ENCODE results near the gene IGFBP4.

IGFBP4 gene

DNA sequence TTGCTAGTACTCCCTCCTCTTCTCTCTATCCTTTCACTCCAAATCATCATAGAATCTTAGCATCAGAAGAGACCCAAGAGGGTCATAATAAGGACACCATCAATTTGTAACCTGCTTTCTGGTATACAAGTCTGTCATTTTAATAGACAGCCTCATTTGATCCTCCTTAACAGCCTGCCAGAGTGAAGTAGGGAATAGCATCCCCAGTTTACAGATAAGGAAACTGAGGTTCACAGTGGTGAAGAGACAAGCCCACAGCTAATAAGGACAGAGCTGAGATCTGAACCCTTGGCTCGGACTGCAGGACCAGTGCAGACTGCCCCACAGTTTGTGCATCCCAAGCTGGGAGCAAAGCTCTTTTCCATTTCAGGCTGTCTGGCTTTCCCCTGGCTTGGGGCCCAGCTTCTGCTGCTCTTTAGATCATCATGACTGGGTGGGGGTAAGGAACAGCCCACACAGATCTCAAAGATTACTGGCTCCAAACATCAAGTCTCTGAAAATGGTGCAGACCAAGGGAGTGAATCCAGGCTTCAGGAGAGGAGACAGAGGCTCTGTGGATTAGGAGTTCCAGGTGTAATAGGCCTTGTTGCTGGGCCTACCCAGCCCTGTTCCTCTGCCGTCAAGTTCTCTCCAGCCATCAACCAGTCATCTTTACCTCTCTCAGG, 10.3 kb upstream of the IGFBP4 start:
- no peak for DNase-seq

DNA sequence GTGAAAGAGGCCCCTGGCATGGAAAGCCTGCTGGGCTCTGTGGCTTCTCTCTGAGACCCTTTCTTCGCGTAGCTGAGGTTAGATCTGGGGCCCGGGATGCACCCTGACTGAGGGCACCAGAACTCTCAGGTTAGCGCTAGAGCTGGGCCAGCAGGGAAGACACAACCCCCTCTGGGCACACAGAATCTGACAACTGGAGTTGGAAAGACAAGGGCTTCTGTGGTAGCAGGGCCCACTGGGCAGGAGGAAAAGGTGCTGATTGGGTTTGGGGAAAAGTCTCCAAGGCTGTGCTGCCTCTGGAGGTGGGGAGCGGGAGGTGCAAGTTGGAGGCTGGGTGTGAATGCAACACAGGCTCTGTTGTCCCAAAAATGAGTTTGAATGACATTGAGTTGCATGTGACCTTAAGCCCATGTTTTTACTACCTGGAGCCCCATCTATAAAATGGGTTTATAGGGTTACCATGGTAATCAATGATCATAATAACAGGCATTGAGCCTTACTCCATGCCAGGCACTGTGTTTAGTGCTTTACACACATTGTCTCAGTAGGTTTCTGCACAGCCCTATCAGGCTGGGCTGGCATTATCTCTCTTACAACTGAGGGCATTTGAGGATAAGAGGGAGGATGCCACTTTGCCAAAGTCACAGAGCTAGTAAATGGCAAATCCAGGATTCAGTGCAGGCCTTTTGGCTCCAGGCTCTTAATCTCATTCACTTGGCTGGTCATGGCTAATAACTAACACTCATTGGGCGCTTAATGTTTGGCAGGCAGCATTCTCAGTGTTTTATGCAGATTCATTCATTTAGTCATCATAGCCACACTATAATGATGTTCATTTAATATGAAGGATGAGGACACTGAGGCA, 9.5 kb upstream of the IGFBP4 start:
- DNase-seq = no peak

DNA sequence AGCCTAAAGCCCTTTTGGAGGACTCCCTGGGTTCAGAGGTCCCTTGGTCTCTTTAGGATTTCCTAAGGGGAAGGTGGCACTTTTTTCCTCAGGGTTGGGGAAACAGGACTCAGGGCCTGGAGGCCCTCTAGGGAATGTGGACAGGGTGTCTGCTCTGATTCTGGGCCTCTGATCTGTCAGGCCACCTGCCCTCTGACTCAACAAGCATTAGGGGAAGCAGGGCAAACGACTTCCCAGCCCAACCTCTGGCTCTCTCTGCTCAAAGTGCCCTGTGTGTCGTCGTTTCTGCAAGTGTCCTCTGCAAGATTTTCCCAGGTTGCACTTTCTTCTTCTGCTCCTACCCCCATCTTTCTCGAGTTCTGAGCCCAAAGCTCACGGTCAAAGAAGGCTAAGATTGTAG, 6.6 kb upstream of the IGFBP4 start:
- no peak for DNase-seq

DNA sequence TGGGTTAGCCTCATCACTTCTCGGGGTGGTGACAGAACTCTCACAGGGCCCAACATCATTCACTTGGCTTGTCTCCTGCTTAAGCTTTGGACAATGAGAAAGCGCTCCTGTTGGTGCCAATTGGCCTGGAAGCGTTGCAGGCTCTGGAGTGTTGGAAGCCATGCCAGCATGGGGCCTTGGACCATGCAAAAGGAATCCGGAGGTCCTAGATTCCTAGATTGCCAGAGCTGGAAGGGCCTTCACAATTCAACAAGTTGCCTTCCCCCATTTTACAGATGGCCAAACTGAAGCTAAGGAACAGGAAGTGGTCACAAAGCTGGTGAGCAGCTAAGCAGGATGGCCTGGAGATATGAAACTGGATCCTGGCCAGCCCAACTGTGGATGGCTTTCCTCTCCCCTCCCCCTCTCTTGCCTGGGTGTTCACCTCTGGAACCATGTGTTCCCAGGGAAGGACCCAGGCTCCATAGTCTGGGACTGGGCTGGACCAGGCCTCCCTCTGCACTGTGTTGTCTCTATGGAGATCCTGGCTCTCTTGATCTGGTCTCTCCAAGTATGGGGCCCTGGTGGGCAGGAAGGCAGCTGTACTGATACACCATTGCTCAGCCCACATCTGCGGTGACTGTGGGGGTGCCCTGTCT, 6.0 kb upstream of the IGFBP4 start:
- DNase-seq = no peak

DNA sequence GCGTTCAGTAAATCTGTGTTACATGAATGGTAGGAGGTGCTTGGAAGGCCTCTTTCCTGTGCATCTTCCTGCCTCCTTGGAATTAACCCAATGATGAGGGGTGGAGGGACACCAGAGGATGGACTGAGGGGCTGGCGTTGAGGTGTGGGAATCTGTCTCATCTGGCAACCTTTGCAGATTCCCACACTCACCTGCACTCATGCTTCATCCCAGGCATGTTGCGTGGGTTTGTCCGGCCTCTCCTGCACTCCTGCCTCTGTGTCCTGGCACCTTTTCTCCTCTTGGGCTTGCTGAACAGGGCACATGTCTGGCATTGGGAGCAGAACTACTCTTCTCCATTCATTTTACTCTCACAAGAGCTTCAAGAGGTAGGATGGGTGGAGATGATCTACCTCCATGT, 3.1 kb upstream of the IGFBP4 start:
- DNase-seq = no peak

DNA sequence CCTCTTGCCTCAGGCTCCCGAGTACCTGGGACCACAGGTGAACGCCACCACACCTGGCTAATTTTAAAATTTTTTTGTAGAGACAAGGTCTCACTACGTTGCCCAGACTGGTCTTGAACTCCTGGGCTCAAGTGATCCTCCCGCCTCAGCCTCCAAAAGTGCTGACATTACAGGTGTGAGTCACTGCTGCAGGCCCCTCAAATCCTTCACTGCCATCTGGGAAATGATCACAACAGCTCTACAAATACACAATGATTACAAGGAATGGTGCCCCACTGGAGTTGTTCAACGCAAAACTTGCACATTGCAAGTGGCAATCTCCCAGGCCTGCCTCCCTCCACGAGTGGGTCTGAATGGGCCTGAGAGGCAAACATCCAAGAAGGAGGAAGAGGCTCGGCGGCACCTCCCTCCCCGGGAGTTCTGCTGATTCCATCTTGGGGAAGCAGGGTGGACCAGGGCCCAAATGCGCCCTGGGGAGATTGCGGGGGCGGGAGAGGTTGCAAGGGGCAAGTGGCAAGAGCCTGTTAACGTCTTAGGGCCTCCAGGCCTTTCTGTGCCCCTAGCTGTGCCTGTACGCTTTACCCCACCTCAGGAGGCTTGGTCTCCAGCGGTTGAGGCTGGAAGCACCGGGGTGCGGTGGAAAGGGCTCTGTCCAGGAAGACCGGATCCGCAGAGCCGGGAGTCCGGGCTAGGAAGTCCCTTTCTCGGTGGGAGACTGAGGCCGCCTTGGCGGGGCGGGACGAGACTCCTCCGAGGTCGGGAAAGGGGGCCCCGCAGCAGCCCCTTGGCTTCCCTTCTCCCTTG, 656 bp upstream of the IGFBP4 start:
- no peak for DNase-seq

DNA sequence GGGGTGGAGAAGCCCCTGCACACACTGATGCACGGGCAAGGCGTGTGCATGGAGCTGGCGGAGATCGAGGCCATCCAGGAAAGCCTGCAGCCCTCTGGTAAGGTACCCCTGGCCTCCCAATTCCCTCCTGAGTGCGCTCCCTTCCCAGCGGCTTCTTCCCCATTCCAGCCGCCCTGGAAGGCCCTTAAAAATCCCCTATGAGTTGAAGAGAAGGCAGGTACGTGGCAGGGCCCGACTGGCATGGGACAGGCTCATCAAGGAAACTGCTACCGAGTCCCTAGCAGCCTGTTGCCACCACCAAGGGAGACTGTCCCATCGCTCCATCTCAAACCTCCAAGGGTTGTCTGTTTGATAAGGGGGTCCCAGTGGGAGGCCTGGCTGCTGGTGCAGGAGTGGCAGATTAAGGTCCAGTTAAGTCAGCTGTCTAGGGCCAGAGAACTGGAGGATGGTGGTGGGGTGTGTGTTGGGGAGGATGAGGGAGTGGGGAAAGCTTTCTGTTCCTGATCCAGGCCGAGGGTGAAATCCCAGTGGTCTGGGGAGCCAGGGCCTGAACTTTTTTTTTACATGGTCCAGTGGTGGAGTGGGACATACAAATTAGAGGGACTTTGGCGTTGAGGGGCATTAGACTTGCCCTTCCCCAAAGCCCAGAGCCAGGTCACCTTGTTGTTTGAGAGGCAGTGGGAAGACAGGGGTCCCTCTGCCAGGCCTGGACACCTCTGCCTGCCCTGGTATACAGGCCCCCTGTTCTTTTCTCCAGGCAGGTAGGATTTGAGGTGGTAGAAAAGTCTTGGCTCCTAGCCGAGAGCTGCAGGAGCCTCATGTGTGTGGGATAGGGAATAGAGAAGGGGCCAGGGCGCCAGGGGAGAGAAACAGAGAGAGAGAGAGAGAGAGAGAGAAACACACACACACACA, 994 bp downstream of the IGFBP4 start:
- no peak for DNase-seq

DNA sequence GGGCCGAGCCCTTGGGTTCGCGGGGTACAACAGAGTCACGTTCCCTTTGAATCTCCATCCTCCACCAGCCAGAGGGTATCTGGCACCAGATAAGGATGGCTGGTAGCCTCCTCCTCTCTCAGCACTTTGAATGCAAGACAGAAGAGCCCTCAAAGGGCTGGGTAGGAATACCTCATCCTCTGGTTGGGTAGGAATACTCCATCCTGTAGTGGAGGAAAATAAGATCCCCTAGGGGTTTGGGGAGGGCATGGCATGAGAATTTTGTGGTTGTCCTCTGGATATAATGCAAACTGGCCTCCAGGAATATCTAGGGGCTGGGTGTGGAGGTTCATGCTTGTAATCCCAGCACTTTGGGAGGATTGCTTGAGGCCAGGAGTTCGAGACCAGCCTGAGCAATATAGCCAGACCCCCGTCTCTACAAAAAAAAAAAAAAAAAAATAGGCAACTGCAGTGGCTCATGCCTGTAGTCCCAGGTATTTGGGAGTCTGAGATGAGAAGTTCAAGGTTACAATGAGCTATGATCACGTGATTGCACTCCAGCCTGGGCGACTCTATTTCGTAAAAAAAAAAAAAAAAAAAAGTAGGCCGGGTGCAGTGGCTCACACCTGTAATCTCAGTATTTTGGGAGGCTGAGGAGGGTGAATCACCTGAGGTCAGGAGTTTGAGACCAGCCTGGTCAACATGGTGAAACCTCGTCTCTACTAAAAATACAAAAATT, 2.7 kb downstream of the IGFBP4 start:
- DNase-seq = no peak

DNA sequence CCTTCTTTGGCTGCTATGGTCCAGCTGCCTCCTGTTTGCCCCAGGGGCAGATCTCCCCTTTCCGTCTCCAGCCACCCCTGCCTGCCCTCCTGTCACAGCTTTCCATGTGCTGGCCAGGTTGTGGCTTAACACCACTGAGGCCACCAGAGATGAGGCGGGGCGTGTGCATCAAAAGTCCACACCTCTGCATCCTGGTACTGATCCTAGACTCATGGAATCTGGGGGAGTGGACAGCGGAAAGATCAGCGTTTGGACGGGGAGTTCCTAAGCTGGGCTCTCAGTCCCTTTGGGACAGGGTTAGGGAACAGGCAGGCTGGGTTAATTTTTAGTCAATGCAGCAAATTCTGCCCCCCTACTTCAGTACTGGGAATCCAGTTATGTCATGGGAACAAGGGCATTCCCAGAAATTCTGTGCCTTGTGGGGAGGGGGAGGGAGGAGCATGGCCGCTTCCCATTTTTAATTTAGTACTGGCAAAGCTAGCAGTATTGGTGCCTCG, 3.9 kb downstream of the IGFBP4 start:
- no peak for DNase-seq

DNA sequence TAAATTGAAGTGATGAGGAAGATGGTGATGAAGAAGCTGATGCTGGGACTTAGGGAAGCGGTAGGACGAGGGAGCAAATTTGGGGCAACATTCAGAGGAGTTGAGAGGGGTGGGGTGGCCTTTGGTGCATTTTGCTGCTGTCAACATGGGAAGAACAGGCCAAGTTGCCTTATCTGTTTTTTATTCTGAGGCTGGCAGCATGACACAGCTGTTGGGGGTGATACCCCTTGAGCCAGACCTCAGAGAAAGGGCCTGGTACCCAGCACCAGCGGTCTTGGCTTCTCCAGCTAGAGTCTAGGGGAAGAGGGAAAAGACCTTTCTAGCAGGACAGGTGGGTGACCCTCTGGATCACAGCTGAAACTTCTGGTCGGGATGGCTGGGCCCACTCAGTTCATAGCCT, 4.6 kb downstream of the IGFBP4 start:
- DNase-seq = no peak

DNA sequence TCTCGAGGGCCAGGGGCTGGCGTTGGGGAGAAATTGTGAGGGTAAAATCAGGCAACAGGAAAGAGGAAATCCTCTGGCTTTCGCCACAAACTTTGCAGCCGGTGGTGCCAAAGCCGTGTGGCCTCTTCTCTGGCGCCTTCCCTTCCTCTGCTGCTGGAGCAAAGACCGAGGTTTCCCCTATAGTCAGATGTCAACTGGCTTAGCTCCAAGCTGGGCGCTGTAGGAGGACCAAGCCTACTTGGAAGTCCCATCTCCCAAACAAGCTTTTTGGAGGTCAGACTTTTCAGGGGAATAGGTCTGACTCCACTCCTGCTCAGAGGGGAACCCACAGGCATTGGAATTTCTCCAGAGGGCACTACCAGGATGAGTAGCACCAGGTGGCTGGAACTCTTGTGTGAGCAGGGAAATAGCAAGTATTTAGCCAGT, 5.0 kb downstream of the IGFBP4 start:
- no peak for DNase-seq

DNA sequence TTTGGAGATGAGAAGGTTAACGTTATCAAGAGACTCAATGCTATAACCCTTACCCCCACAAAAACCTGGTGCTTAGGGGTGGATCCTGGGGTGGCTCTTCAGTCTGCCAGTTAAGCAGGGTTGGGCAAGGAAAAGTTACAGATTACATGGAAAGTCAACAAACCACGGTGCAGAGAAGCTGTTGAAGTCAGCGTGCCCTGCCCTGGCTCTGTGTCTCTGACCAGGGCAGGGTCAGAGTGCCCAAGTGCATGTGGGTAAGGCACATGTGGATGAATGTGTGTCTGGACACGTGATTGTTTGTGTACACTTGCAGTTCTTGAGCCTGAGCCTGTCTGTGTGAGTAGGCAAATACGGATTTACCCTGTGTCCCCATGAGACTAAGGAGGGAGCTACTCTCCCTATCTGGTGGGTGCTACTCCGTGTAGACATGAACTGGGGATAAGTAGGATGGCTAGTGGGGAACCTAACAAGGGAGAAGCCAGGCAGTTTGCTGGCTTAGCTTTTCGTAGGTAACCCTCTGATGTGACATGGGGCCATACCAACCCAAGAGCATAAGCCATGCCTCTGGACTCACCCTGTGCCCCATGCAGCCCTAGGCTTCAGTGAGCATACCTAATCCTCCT, 5.5 kb downstream of the IGFBP4 start:
- DNase-seq = no peak

DNA sequence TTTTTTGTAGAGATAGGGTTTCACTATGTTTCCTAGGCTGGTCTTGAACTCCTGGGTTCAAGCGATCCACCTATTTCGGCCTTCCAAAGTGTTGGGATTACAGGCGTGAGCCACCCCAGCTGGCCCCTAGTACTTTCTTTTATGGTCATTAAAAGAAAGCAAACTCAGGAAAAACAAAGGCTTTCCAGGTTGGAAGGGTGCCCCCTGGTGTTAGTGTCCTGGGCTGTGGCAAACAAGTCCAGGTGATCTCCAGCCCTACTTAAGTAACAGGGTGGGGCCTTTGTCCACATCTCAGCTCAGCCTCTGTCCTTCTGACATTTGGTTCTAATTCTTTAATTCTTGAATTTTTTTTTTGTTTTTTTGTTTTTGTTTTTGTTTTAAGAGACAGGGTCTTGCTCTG, 6.9 kb downstream of the IGFBP4 start:
- no peak for DNase-seq

DNA sequence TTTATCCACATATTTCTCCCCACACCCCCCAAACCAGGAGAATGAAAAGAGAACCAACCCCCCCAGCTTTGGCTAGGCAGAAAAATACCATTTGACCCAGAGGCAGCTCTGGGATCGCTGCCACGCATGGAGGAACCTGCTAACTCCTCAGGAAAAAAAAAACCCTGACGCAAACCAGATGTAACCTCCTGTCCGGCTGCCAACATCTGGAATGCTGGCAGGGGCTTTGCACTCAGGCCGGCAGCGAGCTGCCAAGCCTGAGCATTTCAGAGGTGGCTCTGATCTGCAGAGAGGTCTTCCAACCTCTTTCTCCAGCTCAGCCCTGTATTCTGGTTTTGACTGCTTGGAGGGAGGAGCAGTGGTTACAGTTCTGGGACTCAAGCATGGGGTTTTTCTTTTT, 8.2 kb downstream of the IGFBP4 start:
- no peak for DNase-seq

DNA sequence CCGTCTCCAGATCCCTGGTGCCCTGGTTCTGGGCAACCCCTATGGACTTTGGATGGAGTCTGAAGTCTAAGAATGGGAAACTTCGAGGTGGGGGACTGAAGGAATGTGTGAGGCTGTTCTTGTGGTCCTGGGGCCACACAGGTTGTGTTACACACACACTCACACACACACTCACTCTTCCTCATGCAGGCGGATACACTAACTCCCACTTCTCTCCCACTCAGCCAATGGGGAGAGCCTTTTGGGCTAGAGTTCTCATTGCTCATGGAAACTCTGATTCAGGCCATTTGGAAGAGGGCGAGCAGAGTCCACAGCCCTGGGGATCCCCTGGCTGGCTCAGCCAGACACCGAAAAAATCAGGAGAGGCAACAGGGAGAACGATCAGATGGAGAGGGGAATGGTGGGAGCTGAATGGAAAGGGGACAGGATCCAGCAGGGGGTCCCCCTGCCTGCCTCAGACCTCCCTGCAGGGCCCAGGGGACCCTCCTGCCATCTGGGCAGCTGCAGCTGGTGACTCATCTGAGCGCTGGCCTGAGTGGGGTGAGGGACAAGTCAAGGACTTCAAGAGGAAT, 9.1 kb downstream of the IGFBP4 start:
- no peak for DNase-seq

DNA sequence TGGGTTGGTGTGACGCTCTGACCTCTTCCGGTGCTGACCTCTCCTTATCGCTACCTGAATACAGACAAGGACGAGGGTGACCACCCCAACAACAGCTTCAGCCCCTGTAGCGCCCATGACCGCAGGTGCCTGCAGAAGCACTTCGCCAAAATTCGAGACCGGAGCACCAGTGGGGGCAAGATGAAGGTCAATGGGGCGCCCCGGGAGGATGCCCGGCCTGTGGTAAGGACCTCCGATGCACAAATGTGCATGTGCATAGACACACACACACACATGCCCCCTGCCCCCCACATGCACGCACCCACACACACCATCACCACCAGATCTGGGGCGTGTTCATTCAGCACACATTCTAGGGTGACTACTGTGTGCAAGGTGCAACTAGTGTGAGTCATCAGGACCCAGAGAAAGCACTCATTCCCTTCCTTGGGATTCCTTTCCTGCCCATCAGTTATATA, 9.7 kb downstream of the IGFBP4 start:
- DNase-seq = no peak

DNA sequence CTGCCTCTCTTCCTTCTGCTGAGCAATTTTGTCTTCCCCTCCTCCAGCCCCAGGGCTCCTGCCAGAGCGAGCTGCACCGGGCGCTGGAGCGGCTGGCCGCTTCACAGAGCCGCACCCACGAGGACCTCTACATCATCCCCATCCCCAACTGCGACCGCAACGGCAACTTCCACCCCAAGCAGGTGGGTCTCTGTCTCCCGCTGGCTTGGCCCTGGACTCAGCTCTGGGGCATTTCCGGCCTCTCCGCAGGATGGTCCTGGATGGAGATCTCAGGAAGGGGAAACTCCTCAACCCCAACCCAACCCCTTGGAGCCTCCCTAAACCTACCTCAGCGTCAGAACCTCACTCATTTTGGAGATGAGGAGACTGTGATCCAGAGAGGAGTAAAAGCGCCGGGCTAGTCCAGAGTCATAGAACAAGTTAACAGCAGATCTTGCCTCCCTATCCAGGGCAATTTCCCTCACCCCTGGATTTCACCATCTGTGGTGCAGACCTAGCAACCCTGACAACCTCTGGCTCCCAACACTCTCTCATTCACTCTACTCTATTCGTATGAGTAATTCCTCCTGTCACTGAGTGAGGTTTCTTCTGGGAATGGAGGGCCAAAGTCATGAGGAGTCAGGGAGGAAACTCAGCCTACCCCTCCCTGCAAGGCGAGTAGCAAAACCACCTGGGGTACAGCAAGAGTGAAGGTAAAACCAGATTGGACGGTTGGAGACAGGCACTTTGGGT, 10.8 kb downstream of the IGFBP4 start:
- no peak for DNase-seq

DNA sequence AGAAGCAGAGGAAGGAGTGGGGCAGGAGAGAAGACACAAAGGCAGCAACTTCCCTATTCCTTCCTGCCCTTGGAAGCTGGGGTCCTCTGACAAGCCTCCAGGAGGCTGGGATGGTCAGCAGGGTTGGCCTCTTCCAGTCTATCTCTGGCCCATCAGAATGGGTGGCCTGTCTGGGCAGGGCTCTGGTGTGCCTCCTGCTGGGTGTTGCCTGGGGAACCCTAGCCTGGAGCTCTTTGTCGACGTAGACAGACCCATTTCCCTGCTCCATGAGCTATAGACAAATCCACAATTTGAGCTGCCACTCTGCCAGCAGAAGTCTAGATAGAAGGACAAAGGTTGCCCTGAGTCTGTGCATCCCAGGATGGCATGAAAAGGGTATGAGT, 11.4 kb downstream of the IGFBP4 start:
- DNase-seq = no peak

DNA sequence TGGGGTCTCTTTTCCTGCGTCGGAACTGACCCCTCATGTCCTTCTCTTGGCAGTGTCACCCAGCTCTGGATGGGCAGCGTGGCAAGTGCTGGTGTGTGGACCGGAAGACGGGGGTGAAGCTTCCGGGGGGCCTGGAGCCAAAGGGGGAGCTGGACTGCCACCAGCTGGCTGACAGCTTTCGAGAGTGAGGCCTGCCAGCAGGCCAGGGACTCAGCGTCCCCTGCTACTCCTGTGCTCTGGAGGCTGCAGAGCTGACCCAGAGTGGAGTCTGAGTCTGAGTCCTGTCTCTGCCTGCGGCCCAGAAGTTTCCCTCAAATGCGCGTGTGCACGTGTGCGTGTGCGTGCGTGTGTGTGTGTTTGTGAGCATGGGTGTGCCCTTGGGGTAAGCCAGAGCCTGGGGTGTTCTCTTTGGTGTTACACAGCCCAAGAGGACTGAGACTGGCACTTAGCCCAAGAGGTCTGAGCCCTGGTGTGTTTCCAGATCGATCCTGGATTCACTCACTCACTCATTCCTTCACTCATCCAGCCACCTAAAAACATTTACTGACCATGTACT, 13.2 kb downstream of the IGFBP4 start:
- DNase-seq = no peak

All from activated CD4-positive, alpha-beta T cell treated with anti-CD3 and anti-CD28 coated beads for 1 hour (primary cell).